Measurements from ENCODE around the gene CLTB. TPM values are rescaled to one million over a fixed set of nuclear protein-coding genes. Genes with fewer than 3 reads are reported as not detected.
A peak's percentile ranks its signal among the peaks of the same experiment; 100 is the strongest.

The CLTB gene
- total RNA-seq, 1 donor from 2014 or later, result 216 TPM

DNA sequence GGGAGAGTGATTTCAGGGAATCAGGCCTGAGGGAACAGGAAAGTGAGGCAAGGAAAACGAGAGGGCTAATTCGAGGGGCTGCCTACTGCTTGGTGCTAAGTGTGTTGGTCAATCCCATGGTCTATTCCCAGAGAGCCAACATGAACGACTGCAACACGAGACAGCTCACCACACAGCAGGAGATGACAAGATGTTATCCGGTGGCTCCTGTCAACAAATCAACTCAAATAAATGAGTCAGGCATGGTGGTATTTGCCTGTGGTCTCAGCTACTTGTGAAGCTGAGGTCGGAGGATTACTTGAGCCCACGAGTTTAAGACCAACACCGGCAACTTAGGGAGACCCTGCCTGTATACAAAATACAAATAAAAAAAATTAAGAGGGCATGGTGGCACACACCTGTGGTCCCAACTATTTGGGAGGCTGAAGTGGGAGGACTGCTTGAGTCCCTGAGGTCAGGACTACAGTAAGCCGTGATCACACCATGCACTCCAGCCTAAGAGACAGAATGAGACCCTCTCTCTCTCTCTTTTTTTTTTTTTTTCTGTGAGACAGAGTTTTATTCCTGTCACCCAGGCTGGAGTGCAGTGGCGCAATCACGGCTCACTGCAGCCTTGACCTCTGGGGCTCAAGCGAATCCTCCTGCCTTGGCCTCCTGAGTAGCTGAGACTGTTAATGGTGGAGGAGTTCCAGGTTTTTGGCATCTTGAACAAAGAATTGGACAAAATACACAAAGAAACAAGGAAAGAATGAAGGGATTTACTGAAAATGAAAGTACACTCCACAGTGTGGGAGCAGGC is 22.8 kb upstream of the CLTB start:
- intact Hi-C loops (cut with micrococcal nuclease), result no loop called here
- Histone ChIP-seq H3K36me3 (no peaks in the 10 kb centered on the region), H3K4me1 (no peaks in the 10 kb centered on the region), H3K9me3 (replicated peaks) (no peaks in the 10 kb centered on the region), H3K27me3 (ENCODE audit: low read depth) (peaks cover 24% of the 10 kb centered on the region), H3K27ac (replicated peaks) (no peak overlapping the region), H3K4me3 (no peak overlapping the region)
- DNase-seq, result no peak
- TF ChIP-seq CTCF (IDR thresholded peaks at IDR 0.05; ENCODE audit: borderline replicate concordance), result no peak

DNA sequence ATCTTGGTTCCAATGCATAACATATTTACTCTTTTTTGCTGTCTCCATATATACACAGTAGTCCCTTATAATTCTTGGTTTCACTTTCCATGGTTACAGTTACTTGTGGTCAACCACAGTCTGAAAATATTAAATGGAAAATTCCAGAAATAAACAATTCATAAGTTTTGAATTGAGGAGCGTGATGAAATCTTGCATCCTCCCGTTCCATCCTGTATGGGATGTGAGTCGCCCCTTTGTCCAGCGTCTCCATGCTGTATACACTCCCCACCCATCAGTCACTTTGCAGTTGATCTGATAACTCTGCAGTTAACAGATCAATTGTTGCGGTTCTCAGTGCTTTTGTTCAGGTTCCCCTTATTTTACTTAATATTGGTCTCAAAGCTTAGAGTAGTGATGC is 20.3 kb upstream of the CLTB start:
- H3K36me3 ChIP-seq, result no peaks in the 10 kb centered on the region
- no peak for TF ChIP-seq CTCF (IDR thresholded peaks at IDR 0.05; ENCODE audit: borderline replicate concordance)
- no peak for DNase-seq
- peaks cover 24% of the 10 kb centered on the region for H3K27me3 ChIP-seq (ENCODE audit: low read depth)
- peak overlapping the region; percentile 64 for H3K27ac ChIP-seq (replicated peaks)
- no peaks in the 10 kb centered on the region for H3K4me1 ChIP-seq
- no peaks in the 10 kb centered on the region for H3K9me3 ChIP-seq (replicated peaks)
- H3K4me3 ChIP-seq, result peak overlapping the region; percentile 15
- intact Hi-C loops (cut with micrococcal nuclease), result no loop called here

DNA sequence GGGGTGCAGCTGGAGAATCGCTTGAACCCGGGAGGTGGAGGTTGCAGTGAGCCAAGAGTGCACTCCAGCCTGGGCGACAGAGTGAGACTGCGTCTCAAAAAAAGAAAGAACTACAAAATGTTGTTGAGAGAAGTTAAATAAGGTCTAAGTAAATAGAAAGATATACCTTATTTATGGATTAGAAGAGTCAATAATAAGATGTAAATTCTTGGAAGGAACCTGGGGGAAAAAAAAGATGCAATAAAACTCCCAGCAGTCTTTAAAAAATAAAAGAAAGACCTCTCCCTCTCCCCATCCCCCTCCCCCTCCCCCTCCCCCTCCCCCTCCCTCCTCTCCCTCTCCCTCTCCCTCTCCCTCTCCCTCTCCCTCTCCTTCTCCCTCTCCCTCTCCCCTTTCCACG is 16.4 kb upstream of the CLTB start:
- Histone ChIP-seq H3K4me3 (no peak overlapping the region), H3K4me1 (no peaks in the 10 kb centered on the region), H3K27me3 (ENCODE audit: low read depth) (peaks cover 17% of the 10 kb centered on the region), H3K9me3 (replicated peaks) (no peaks in the 10 kb centered on the region), H3K36me3 (no peaks in the 10 kb centered on the region), H3K27ac (replicated peaks) (no peak overlapping the region)
- intact Hi-C loops (cut with micrococcal nuclease), result no loop called here
- DNase-seq, result no peak
- no peak for TF ChIP-seq CTCF (IDR thresholded peaks at IDR 0.05; ENCODE audit: borderline replicate concordance)

GRCh38 chr5:176429972-176430371 is 13.6 kb upstream of the CLTB start:
- no peak overlapping the region for H3K27ac ChIP-seq (replicated peaks)
- H3K36me3 ChIP-seq, result no peaks in the 10 kb centered on the region
- no peak for DNase-seq
- H3K4me1 ChIP-seq, result no peaks in the 10 kb centered on the region
- no peak for TF ChIP-seq CTCF (IDR thresholded peaks at IDR 0.05; ENCODE audit: borderline replicate concordance)
- H3K9me3 ChIP-seq (replicated peaks), result no peaks in the 10 kb centered on the region
- peaks cover 13% of the 10 kb centered on the region for H3K27me3 ChIP-seq (ENCODE audit: low read depth)
- intact Hi-C loops (cut with micrococcal nuclease), result no loop called here
- no peak overlapping the region for H3K4me3 ChIP-seq

DNA sequence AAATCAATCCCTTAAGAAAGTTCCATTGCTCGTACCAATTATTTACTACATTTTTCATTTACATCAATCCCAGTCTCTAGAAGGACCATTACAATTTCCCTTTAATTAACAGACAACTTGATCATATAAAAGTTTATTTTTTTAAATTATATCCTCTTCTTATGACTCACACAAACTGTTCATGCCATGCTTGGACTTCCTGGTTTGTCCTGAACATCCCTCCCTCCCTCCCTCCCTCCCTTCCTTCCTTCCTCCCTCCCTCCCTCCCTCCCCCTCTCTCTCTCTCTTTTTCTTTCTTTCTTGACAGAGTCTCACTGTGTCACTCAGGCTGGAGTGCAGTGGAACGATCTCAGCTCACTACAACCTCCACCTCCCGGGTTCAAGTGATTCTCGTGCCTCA is 11.6 kb upstream of the CLTB start:
- TF ChIP-seq CTCF (IDR thresholded peaks at IDR 0.05; ENCODE audit: borderline replicate concordance), result no peak
- H3K4me3 ChIP-seq, result no peak overlapping the region
- H3K9me3 ChIP-seq (replicated peaks), result no peaks in the 10 kb centered on the region
- peaks cover 26% of the 10 kb centered on the region for H3K27me3 ChIP-seq (ENCODE audit: low read depth)
- H3K27ac ChIP-seq (replicated peaks), result no peak overlapping the region
- no peak for DNase-seq
- H3K36me3 ChIP-seq, result no peaks in the 10 kb centered on the region
- no peaks in the 10 kb centered on the region for H3K4me1 ChIP-seq
- intact Hi-C loops (cut with micrococcal nuclease), result no loop called here
